Measurements from ENCODE around the gene RBM33.

The RBM33 gene

DNA sequence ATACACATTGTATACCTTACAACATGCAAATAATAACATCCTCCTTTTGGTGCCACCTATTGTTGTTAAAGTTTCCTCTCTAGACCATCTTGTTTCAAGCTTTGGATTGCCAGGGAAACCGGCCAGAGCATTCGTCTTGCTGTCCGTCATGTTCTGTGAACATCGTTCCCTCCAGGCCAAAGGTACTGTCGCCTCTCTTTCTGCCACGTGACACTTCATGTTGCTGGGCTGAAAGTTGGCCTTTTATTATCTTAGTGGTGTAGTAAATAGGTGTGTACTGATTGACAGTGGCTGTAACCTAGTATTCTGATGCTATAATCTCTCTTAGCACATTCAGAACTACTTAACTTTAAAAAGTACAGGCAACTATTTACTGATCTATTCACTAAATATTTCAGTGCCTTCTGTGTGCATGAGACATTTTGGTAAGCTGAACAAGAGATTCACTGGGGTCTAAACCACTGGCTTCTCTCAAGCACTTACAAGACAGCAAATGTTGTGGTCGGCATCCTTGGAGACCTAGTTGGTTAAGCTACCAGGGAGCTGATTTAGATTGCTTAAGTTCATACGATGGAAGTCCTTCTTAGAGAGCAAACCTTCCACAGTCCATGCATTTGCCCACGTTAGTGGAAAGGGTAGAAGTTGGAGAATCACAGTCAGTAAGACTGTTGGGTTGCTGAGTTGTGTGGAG is 115.4 kb downstream of the RBM33 start:
- Histone ChIP-seq H3K4me1 (ENCODE audit: insufficient read depth, low read length) (no peaks in the 10 kb centered on the region), H3K9me3 (ENCODE audit: low read length) (peaks cover 34% of the 10 kb centered on the region), H3K4me3 (ENCODE audit: low read length) (no peak overlapping the region), H3K36me3 (ENCODE audit: insufficient read depth, low read length) (peaks cover 22% of the 10 kb centered on the region), H3K27me3 (ENCODE audit: insufficient read depth, low read length) (no peaks in the 10 kb centered on the region), H2AFZ (ENCODE audit: low read depth, low read length) (no peak overlapping the region)

DNA sequence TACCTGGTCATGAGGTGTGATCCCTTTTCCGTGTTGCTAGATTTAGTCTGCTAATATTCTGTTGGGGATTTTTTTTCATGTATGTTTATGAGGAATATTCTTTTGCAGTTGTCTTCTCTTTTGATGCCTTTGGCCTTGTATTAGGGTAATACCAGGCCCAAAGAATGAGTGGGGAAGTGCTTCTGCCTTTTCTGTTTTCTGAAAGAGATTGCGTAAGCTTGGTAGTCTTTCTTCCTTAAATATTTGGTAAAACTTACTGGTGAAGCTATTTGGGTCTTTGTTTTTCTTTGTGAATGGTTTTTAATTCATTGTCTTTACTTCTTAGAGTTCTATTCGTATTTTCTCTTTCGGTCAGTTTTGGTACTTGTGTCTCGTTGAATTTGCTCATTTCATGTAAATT is 116.7 kb downstream of the RBM33 start:
- no peaks in the 10 kb centered on the region for H3K27me3 ChIP-seq (ENCODE audit: insufficient read depth, low read length)
- peaks cover 34% of the 10 kb centered on the region for H3K9me3 ChIP-seq (ENCODE audit: low read length)
- H3K36me3 ChIP-seq (ENCODE audit: insufficient read depth, low read length): peaks cover 33% of the 10 kb centered on the region
- no peak overlapping the region for H3K4me3 ChIP-seq (ENCODE audit: low read length)
- H2AFZ ChIP-seq (ENCODE audit: low read depth, low read length): no peak overlapping the region
- H3K4me1 ChIP-seq (ENCODE audit: insufficient read depth, low read length): no peaks in the 10 kb centered on the region

GRCh38 chr7:155762036-155762435 is 117.6 kb downstream of the RBM33 start:
- Histone ChIP-seq H3K4me3 (ENCODE audit: low read length) (no peak overlapping the region), H3K36me3 (ENCODE audit: insufficient read depth, low read length) (peaks cover 40% of the 10 kb centered on the region)

GRCh38 chr7:155762655-155763054 is 118.2 kb downstream of the RBM33 start:
- Histone ChIP-seq H3K27me3 (ENCODE audit: insufficient read depth, low read length) (no peaks in the 10 kb centered on the region), H3K4me3 (ENCODE audit: low read length) (no peak overlapping the region), H3K4me1 (ENCODE audit: insufficient read depth, low read length) (no peaks in the 10 kb centered on the region), H3K9me3 (ENCODE audit: low read length) (peaks cover 24% of the 10 kb centered on the region), H3K36me3 (ENCODE audit: insufficient read depth, low read length) (peaks cover 42% of the 10 kb centered on the region), H2AFZ (ENCODE audit: low read depth, low read length) (no peak overlapping the region)

More at GRCh38 chr7:155762036-155762435, 117.6 kb downstream of the RBM33 start:
- no peaks in the 10 kb centered on the region for H3K4me1 ChIP-seq (ENCODE audit: insufficient read depth, low read length)
- H2AFZ ChIP-seq (ENCODE audit: low read depth, low read length): no peak overlapping the region
- H3K27me3 ChIP-seq (ENCODE audit: insufficient read depth, low read length): no peaks in the 10 kb centered on the region
- peaks cover 27% of the 10 kb centered on the region for H3K9me3 ChIP-seq (ENCODE audit: low read length)

- Histone ChIP-seq H3K36me3 (ENCODE audit: insufficient read depth, low read length) (peaks cover 46% of the 10 kb centered on the region), H3K27me3 (ENCODE audit: insufficient read depth, low read length) (no peaks in the 10 kb centered on the region), H3K4me1 (ENCODE audit: insufficient read depth, low read length) (no peaks in the 10 kb centered on the region), H3K4me3 (ENCODE audit: low read length) (no peak overlapping the region), H3K9me3 (ENCODE audit: low read length) (peaks cover 21% of the 10 kb centered on the region), H2AFZ (ENCODE audit: low read depth, low read length) (no peak overlapping the region)
Measured at GRCh38 chr7:155763122-155763521, 118.7 kb downstream of the RBM33 start.

DNA sequence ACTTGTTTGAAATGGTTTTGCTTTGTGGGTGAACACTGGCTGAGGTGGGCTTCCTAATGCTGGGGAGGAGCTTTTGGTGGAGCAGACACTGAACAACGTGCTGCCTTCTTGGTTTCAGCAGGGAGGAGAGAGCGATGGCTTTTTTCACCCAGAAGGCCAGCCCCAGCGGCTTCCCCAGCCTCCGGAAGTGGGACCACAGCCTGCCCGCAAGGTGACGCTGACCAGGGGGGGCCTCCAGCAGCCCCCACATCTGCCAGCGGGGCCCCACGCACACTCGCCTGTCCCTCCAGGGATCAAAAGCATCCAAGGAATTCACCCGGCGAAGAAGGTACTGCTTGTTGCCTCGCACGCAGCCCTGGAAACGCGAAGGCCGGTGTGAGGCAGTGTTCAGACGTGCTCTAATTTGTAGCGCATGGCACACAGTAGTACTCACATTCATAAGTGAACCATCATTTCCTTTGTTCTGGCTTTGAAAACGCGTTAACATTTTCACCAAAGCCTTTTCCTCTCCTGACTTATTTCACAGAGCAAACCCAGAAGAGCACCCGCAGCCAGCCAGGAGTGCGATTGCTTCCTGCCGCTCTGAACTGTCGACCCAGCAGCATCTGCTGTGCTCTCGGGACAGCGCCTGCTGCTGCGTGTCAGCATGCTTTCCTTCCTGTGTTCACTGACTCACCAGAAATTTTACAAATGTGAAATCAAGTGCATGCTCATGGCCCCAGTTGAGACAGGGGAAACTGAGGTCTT is 119.4 kb downstream of the RBM33 start:
- Histone ChIP-seq H3K4me3 (ENCODE audit: low read length) (no peak overlapping the region), H3K36me3 (ENCODE audit: insufficient read depth, low read length) (peaks cover 47% of the 10 kb centered on the region), H3K9me3 (ENCODE audit: low read length) (peaks cover 19% of the 10 kb centered on the region), H2AFZ (ENCODE audit: low read depth, low read length) (no peak overlapping the region), H3K4me1 (ENCODE audit: insufficient read depth, low read length) (no peaks in the 10 kb centered on the region), H3K27me3 (ENCODE audit: insufficient read depth, low read length) (no peaks in the 10 kb centered on the region)

GRCh38 chr7:155764438-155764793 is 120.0 kb downstream of the RBM33 start:
- Histone ChIP-seq H3K36me3 (ENCODE audit: insufficient read depth, low read length) (peaks cover 52% of the 10 kb centered on the region), H2AFZ (ENCODE audit: low read depth, low read length) (no peak overlapping the region), H3K27me3 (ENCODE audit: insufficient read depth, low read length) (no peaks in the 10 kb centered on the region), H3K4me1 (ENCODE audit: insufficient read depth, low read length) (no peaks in the 10 kb centered on the region), H3K9me3 (ENCODE audit: low read length) (peaks cover 19% of the 10 kb centered on the region), H3K4me3 (ENCODE audit: low read length) (no peak overlapping the region)

DNA sequence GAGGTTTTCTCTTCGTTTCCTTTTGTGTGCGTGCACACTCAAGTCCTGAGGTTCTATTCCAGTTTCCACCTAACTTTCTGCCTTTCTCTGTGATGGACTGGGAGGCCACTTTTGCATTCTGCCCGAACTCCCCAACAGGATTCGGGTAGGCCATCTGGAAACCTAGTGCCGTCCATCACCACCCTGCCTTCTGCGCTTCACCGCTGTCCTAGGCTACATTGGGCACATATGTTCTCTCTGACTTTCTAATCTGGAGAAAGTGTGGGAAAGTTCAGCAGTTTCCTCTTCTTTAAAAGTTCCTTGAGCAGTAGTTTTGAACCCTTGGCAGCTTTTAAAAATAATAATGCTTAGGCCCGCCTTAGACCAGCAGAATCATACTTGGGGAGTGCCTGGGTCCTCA is 121.0 kb downstream of the RBM33 start:
- peaks cover 55% of the 10 kb centered on the region for H3K36me3 ChIP-seq (ENCODE audit: insufficient read depth, low read length)

DNA sequence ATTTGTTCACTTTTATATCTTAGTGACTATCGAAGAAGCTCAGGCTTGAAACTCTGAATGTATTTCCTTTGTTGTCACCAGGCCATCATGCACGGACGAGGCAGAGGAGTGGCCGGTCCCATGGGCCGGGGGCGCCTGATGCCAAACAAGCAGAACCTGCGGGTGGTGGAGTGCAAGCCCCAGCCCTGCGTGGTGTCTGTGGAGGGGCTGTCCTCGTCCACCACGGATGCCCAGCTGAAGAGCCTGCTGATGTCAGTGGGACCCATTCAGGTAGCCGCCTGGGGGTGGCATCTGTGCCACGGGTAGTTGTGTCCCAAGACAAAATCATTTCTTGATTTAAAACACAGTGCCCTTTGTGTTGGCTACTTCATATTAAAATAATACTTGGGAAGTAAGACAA is 121.9 kb downstream of the RBM33 start:
- peaks cover 61% of the 10 kb centered on the region for H3K36me3 ChIP-seq (ENCODE audit: insufficient read depth, low read length)
- H3K27me3 ChIP-seq (ENCODE audit: insufficient read depth, low read length): no peaks in the 10 kb centered on the region
- no peaks in the 10 kb centered on the region for H3K4me1 ChIP-seq (ENCODE audit: insufficient read depth, low read length)
- no peak overlapping the region for H3K4me3 ChIP-seq (ENCODE audit: low read length)
- H3K9me3 ChIP-seq (ENCODE audit: low read length): peaks cover 6% of the 10 kb centered on the region
- no peak overlapping the region for H2AFZ ChIP-seq (ENCODE audit: low read depth, low read length)

More for the DNA sequence above, 121.0 kb downstream of the RBM33 start:
- no peak overlapping the region for H3K4me3 ChIP-seq (ENCODE audit: low read length)
- peaks cover 12% of the 10 kb centered on the region for H3K9me3 ChIP-seq (ENCODE audit: low read length)
- no peak overlapping the region for H2AFZ ChIP-seq (ENCODE audit: low read depth, low read length)
- H3K27me3 ChIP-seq (ENCODE audit: insufficient read depth, low read length): no peaks in the 10 kb centered on the region
- H3K4me1 ChIP-seq (ENCODE audit: insufficient read depth, low read length): no peaks in the 10 kb centered on the region

DNA sequence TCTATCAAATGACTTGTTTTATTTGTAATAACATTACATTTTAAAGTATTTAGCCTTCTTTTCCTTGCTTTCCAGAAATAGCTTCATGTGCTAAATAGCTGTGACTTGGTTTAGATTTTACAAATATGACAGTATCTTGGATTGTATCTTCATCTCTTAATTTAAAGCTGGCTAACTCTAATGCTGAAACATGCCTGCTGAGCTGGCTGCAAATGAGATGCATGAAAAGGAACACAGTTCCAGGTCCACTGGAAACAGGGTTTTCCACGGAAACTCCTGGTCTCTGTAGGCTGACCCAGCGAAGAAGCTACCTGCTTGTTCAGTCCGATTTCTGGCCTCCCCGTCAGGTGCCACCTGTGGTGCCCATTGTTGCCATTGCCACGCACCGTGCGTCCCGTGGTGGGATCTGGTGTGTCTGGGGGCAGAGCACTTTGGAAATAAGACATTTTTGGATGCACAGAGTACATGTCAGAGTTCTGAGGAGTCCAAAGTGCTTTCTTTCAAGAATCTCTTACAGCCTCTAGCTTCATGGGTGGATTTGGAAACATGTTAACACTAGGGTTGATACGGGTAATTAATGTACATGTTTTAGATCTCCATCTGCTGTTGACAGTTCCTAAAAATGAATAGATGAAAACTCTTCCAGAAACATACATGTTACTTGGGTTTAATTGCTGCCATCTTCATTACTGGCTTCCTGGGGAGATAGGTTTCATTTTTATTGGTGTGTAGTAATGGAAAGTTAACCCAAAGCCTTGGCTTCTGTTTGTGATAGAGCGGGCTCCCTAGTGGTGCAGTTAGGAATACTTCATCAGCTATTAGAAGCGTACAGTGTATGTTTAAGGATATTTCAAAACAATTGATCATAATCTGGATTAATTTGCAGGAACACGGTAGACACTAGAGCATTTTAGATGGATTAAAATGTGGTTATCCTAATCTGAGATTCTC is 122.8 kb downstream of the RBM33 start:
- Histone ChIP-seq H2AFZ (ENCODE audit: low read depth, low read length) (no peak overlapping the region), H3K4me3 (ENCODE audit: low read length) (no peak overlapping the region), H3K27me3 (ENCODE audit: insufficient read depth, low read length) (no peaks in the 10 kb centered on the region), H3K9me3 (ENCODE audit: low read length) (peaks cover 4% of the 10 kb centered on the region), H3K36me3 (ENCODE audit: insufficient read depth, low read length) (peaks cover 66% of the 10 kb centered on the region), H3K4me1 (ENCODE audit: insufficient read depth, low read length) (no peaks in the 10 kb centered on the region)

- no peaks in the 10 kb centered on the region for H3K4me1 ChIP-seq (ENCODE audit: insufficient read depth, low read length)
- H3K4me3 ChIP-seq (ENCODE audit: low read length): no peak overlapping the region
- no peak overlapping the region for H2AFZ ChIP-seq (ENCODE audit: low read depth, low read length)
- no peaks in the 10 kb centered on the region for H3K9me3 ChIP-seq (ENCODE audit: low read length)
- H3K27me3 ChIP-seq (ENCODE audit: insufficient read depth, low read length): no peaks in the 10 kb centered on the region
- peaks cover 75% of the 10 kb centered on the region for H3K36me3 ChIP-seq (ENCODE audit: insufficient read depth, low read length)
Measured at GRCh38 chr7:155769701-155770100, 125.2 kb downstream of the RBM33 start.

DNA sequence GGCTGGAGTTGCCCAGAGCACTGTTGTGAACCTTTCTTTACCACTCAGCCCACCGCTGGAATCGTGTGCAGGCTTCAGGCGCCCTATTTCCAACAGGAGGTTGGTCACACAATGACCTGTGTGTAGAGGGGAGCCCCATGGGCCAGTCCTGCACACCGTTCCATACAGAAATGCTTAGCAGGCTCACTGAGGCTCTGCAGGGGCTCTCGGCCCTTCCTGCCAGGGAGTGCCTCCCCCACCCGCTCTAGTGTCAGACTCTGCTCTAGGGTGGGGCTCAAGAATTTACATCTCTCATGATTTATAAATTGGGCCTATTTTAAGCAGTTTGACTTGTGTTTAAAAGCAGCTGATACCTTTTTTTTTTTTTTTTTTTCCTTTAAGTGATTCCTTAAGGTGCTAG is 125.8 kb downstream of the RBM33 start:
- Histone ChIP-seq H3K27me3 (ENCODE audit: insufficient read depth, low read length) (no peaks in the 10 kb centered on the region), H3K9me3 (ENCODE audit: low read length) (no peaks in the 10 kb centered on the region), H3K36me3 (ENCODE audit: insufficient read depth, low read length) (peaks cover 77% of the 10 kb centered on the region), H3K4me1 (ENCODE audit: insufficient read depth, low read length) (no peaks in the 10 kb centered on the region), H3K4me3 (ENCODE audit: low read length) (no peak overlapping the region), H2AFZ (ENCODE audit: low read depth, low read length) (no peak overlapping the region)

DNA sequence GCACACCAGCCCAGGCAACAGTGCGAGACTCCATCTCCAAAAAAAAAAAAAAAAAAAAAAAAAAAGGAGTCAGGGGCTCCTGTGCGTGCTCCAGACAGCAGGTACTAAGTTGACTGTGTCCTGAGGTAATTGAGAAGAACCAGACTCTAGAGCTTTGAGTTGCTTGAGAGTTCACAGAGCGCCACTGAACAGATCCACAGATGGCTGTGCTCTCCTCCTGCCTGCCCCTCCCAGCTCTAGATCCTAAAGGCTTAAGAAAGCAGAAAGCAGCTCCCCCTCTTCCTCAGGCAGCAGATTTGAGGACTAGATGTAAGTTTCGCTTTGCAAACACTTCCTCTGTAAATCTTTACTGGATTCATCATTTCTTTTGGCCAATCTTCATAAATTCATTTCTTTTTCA is 129.1 kb downstream of the RBM33 start:
- Histone ChIP-seq H3K4me1 (ENCODE audit: insufficient read depth, low read length) (no peaks in the 10 kb centered on the region), H3K9me3 (ENCODE audit: low read length) (no peaks in the 10 kb centered on the region), H2AFZ (ENCODE audit: low read depth, low read length) (no peak overlapping the region), H3K27me3 (ENCODE audit: insufficient read depth, low read length) (no peaks in the 10 kb centered on the region), H3K36me3 (ENCODE audit: insufficient read depth, low read length) (peaks cover 83% of the 10 kb centered on the region), H3K4me3 (ENCODE audit: low read length) (no peak overlapping the region)
